SK-MEL-5 (cell line): Measurements from ENCODE around the gene SACM1L. TPM values are rescaled to one million over a fixed set of nuclear protein-coding genes. Genes with fewer than 3 reads are reported as not detected.

ENCODE experiments used
- DNase-seq: peaks from one replicate; pipeline ENCODE4 v3.0.0-alpha.2; 2016; ENCODE audit warnings: low read depth, low spot score
- in situ Hi-C: cut with HindIII; loops from 2 replicates; pipeline ENCODE4 v1.10.0; 2016; ENCODE audit warnings: low sequenced_read_pairs, high pct_unique_total_duplicates, low pct_unique_long_range_greater_than_20kb
- total RNA-seq: library from RNA; depleted of rRNA; stranded (reverse); fragments of >200 nt; shearing (Covaris generic); gene quantifications from 2 replicates; pipeline ENCODE4 v1.2.3, GENCODE V29; 2014

The SACM1L gene
- total RNA-seq, 1 experiment from 2014 or later: 64.8 TPM

- in situ Hi-C loops: loop anchor here (25.0 kb wide), 1 partner anchor 148 kb away; no protein-coding TSS in a partner anchor
These were observed 29.3 kb upstream of the SACM1L start for GRCh38 chr3:45659661-45660566.

GRCh38 chr3:45660567-45660901, 28.7 kb upstream of the SACM1L start:
- DNase-seq: no peak
- in situ Hi-C loops: loop anchor here (25.0 kb wide), 1 partner anchor 148 kb away; no protein-coding TSS in a partner anchor

More at GRCh38 chr3:45659661-45660566, 29.3 kb upstream of the SACM1L start:
- peak; percentile 78 for DNase-seq

DNA sequence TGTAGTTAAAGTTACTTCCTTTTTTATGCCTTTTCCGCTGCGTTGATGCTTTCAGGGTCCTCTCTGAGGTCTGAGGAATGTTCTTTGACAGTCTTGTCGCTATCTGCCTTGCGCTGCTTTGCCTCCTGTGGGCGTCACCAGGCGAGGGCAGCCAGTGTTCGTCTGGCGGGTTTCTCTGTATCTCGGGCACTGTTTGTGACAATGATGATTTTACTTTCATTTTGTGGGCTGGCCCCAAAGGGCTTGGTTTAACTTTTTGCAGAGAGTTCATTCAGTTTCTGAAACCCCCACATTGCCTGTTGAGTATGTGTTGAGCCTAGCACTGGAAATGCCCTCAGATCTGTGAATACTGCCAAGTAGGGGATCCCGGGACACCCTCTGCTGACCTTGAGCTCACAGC, 24.6 kb upstream of the SACM1L start:
- in situ Hi-C loops: loop anchor here (25.0 kb wide), 1 partner anchor 152 kb away; no protein-coding TSS in a partner anchor
- DNase-seq: no peak

DNA sequence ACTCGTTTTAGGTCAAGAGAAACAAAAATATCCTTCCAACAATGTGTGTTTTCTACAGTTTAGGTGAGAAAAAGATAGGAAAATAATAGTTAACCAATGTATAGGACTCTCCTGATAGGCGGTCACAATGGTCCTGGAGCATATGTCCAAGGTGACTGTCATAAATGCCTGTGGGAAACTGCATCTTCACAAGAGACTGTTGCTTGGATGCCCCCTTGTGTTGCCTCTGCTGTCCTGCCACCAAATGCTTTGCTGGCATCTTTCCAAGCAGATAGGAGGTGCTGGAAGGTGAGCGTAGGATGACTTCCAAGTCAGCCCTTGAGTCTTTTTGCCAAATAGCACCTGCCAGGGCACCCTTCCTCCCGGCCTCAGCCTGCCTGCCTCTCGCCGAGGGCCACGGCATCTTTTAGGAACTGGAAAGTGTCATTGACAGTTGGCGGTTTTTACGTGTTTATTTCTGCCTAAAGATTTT, 24.1 kb upstream of the SACM1L start:
- peak; percentile 77 for DNase-seq
- in situ Hi-C loops: loop anchor here (25.0 kb wide), 1 partner anchor 153 kb away; no protein-coding TSS in a partner anchor

GRCh38 chr3:45666757-45667431, 22.3 kb upstream of the SACM1L start:
- in situ Hi-C loops: loop anchor here (25.0 kb wide), 1 partner anchor 155 kb away; no protein-coding TSS in a partner anchor
- peak; percentile 40 for DNase-seq

- in situ Hi-C loops: loop anchor here (25.0 kb wide), 1 partner anchor 155 kb away; no protein-coding TSS in a partner anchor
These were observed 21.6 kb upstream of the SACM1L start for GRCh38 chr3:45667569-45667934.

GRCh38 chr3:45670436-45670835, 18.8 kb upstream of the SACM1L start:
- in situ Hi-C loops: loop anchor here (25.0 kb wide), 1 partner anchor 158 kb away; no protein-coding TSS in a partner anchor
- DNase-seq: no peak

More at GRCh38 chr3:45667569-45667934, 21.6 kb upstream of the SACM1L start:
- no peak for DNase-seq

GRCh38 chr3:45670991-45671390, 18.2 kb upstream of the SACM1L start:
- in situ Hi-C loops: loop anchor here (25.0 kb wide), 1 partner anchor 159 kb away; no protein-coding TSS in a partner anchor
- no peak for DNase-seq

- in situ Hi-C loops: loop anchor here (25.0 kb wide), 1 partner anchor 161 kb away; no protein-coding TSS in a partner anchor
- no peak for DNase-seq
These were observed 15.9 kb upstream of the SACM1L start for GRCh38 chr3:45673273-45673672.

GRCh38 chr3:45676325-45677032, 12.7 kb upstream of the SACM1L start:
- in situ Hi-C loops: no loop called here
- DNase-seq: no peak

- in situ Hi-C loops: no loop called here
- DNase-seq: peak; percentile 82
These were observed 12.2 kb upstream of the SACM1L start for GRCh38 chr3:45677033-45677446.

DNA sequence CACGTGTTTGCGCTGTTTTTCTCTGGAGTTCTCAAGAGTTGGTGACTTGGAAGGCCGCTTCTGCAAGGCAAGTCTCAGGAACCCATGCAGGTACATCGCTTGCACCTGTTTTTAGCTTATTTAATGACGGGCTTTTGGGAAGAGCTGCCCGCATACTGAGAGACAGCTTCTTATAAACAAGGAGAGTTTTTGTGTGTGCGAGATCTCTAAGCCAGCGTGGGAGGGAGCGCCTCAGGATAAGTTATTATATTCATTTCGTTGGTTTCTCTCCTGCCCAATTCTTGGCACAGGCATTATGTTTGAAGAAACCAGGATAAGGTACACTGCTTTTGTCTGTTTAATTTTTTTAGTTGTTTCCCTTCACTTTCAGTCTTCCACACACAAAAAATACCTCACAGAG, 11.4 kb upstream of the SACM1L start:
- in situ Hi-C loops: no loop called here
- peak; percentile 27 for DNase-seq

- in situ Hi-C loops: no loop called here
These were observed 9.4 kb upstream of the SACM1L start for GRCh38 chr3:45679805-45680204.

DNA sequence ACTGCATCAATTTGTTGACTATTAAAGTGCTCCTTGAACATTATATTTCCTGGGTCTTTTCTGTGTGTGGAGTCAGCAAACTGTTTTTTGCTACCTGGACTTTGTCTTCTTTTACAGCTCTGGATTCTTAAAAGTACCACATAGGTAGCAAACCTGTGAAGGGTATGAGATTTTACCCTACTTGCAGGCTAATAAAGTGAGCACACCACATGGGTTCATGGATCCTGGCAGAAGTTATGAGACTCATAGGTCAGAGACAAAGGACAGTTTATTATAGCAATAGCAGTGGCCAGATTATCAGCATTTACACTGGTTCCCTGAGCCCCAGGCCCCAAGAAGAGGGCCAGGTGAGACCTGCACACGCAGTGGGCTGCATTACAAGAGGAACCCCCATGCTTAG, 8.0 kb upstream of the SACM1L start:
- in situ Hi-C loops: no loop called here
- no peak for DNase-seq

More at GRCh38 chr3:45679805-45680204, 9.4 kb upstream of the SACM1L start:
- DNase-seq: no peak

GRCh38 chr3:45681846-45682245, 7.3 kb upstream of the SACM1L start:
- in situ Hi-C loops: no loop called here

GRCh38 chr3:45682311-45682710, 6.9 kb upstream of the SACM1L start:
- in situ Hi-C loops: no loop called here
- DNase-seq: no peak

More at GRCh38 chr3:45681846-45682245, 7.3 kb upstream of the SACM1L start:
- DNase-seq: no peak

GRCh38 chr3:45682786-45683185, 6.4 kb upstream of the SACM1L start:
- no peak for DNase-seq
- in situ Hi-C loops: no loop called here
